Heart left ventricle (tissue), 16 donors: ENCODE results near the gene PRPSAP1. TPM values are rescaled to one million over a fixed set of nuclear protein-coding genes. Genes with fewer than 3 reads are reported as not detected.

Source experiments
- ATAC-seq, 4 donors: fragments of 200-7000 bp; cut with Tn5 transposase; one replicate each; pipeline ENCODE4 v1.9.1; 2020 to 2022; ENCODE audit warnings: moderate library complexity in 4 of 4, mild to moderate bottlenecking in 3 of 4, moderate number of reproducible peaks in 1 of 4
- DNase-seq, 5 donors: peaks; one replicate each; pipeline ENCODE4 v3.0.0-alpha.2; 2020
- H3K27ac ChIP-seq, 12 donors: fragments of 200-600 bp; sonication (generic) in 4 of 12; one replicate each; pipeline versions ENCODE4 v1.5.0 to v1.8.0; 2016 to 2022; ENCODE audit warnings: mild to moderate bottlenecking in 2 of 12
- H3K27me3 ChIP-seq, 9 donors: fragments of 200-600 bp; sonication (generic) in 2 of 9; one replicate each; pipeline versions ENCODE4 v1.5.1 to v1.8.0; 2016 to 2022; ENCODE audit warnings: mild to moderate bottlenecking in 3 of 9
- H3K36me3 ChIP-seq, 9 donors: fragments of 200-600 bp; sonication (generic) in 2 of 9; one replicate each; pipeline versions ENCODE4 v1.5.0 to v1.8.0; 2018 to 2022; ENCODE audit warnings: mild to moderate bottlenecking in 2 of 9
- H3K4me1 ChIP-seq, 12 donors: fragments of 200-600 bp; sonication (generic) in 4 of 12; one replicate each; pipeline versions ENCODE4 v1.5.0 to v1.8.0; 2016 to 2022; ENCODE audit warnings: mild to moderate bottlenecking in 3 of 12
- H3K4me3 ChIP-seq, 12 donors: fragments of 200-600 bp; sonication (generic) in 4 of 12; one replicate each; pipeline versions ENCODE4 v1.5.0 to v1.8.0; 2017 to 2022; ENCODE audit warnings: mild to moderate bottlenecking in 9 of 12, moderate library complexity in 4 of 12
- H3K9me3 ChIP-seq, 12 donors: fragments of 200-600 bp; sonication (generic) in 4 of 12; one replicate each; pipeline versions ENCODE4 v1.5.0 to v1.8.0; 2016 to 2022; ENCODE audit warnings: mild to moderate bottlenecking in 1 of 12
- CTCF ChIP-seq, 12 donors: fragments of 200-600 bp; sonication (generic) in 4 of 12; IDR thresholded peaks; one replicate each; pipeline versions ENCODE4 v1.5.0 to v1.8.0; 2018 to 2022; ENCODE audit warnings: antibody characterized with exemption in 12 of 12, mild to moderate bottlenecking in 5 of 12
- POLR2A ChIP-seq, 2 donors: fragments of 450-650 bp; IDR thresholded peaks; one replicate each; pipeline ENCODE4 v1.6.1; 2017; ENCODE audit warnings: antibody characterized with exemption in 2 of 2, mild to moderate bottlenecking in 2 of 2, moderate library complexity in 2 of 2
- WGBS, 4 donors: extraction: QIAGEN DNeasy Blood & Tissue Kit in 2 of 4; methylation state at CpG; one replicate each; pipeline versions ENCODE4 v1.1.5 to v1.1.7; 2013 to 2018; 5-methylcytosine and 5-hydroxymethylcytosine counted together
- intact Hi-C, 10 donors: fragments of 100-400 bp; cut with DNase I; formaldehyde crosslinking; loops; one replicate each; pipeline versions ENCODE4 v1.11.1 to v1.14.2; 2022
- polyA plus RNA-seq, 2 donors: library from polyadenylated mRNA; stranded (reverse); fragments of 200-250 nt; gene quantifications; one replicate each; pipeline ENCODE4 v1.2.3, GENCODE V29; 2013
- total RNA-seq, 9 donors: library from RNA; depleted of rRNA in 2 of 9; stranded (reverse); fragments of >200 nt in 2 of 9; fragmentation: NEBNext Ultra II Directional in 3 of 9; extraction: Animal tissue kit (Norgen Biotek cat#: 25700) in 3 of 9; gene quantifications; one replicate each; pipeline versions ENCODE4 v1.1.0 to v1.2.4, GENCODE V29; 2016 to 2023
- donor health status: ischemic (EF 13 %, LVEDD 7.1; RV severe dilation, severe dysfunction).
- donor health status: healthy with polysubstance abuse.
- donor health status: DM: no; HTN: yes; CAD: no.
- donor health status: DM: no; HTN: no; CAD: no.
- donor health status: ischemic (EF 25% LVEDD 6.9; RV normal size, moderate dysfunction).
- donor health status: ischemic (EF 25% LVEDD 5.7; RV mildly dilated, moderate dysfunction).
- donor health status: healthy.
- donor health status: DM: yes; HTN: yes; CAD: no.
- donor health status: ischemic (EF 35%, LVEDD 5.7; RV mildly dilated, moderate dysfunction).
- donor health status: nonischemic (EF 11% LVEDD 7.7; RV severe dilation, severe dysfunction).
- donor health status: DM: yes; HTN: yes; CAD: no.
- donor health status: PGD.
- donor health status: ischemic (EF 29% LVEDD 5.4; RV normal size, mild dysfunction).
- donor health status: nonischemic (EF 23%, LVEDD 6.1; RV moderate dilation, normal function).

Gene PRPSAP1
- total and polyA plus RNA-seq, 11 donors = 22.7 to 39.7 (median 30.9) TPM

- peaks cover 0 to 49% (median 31%) of the 10 kb centered on the region in 12 donors for H3K4me1 ChIP-seq
- peaks cover 0 to 33% (median 23%) of the 10 kb centered on the region in 9 donors for H3K36me3 ChIP-seq
- DNase-seq (no peak), ATAC-seq (no peak)
- H3K27ac ChIP-seq = no peak overlapping the region
- intact Hi-C loops = loop anchor here in 4 of 10 donors (5.0 kb wide), 2 partner anchors 35 to 80 kb away; partner anchors contain the start of genes PRPSAP1 (in 2 of the 4) and QRICH2 (in 2 of the 4)
- WGBS, 4 donors = 91 to 95% (median 95%) methylated on average over 19 to 31 of the region's 31 CpGs
- H3K4me3 ChIP-seq = no peak overlapping the region
- H3K9me3 ChIP-seq = no peaks in the 10 kb centered on the region
- H3K27me3 ChIP-seq = no peaks in the 10 kb centered on the region
- no peak for TF ChIP-seq POLR2A (IDR thresholded peaks at IDR 0.05)
- TF ChIP-seq CTCF (IDR thresholded peaks at IDR 0.05) = no peak
Measured at GRCh38 chr17:76386966-76387765, 33.5 kb upstream of the PRPSAP1 start.

GRCh38 chr17:76385892-76386786, 32.4 kb upstream of the PRPSAP1 start:
- WGBS, 4 donors = 20 to 28% (median 24%) methylated on average over 32 to 52 of the region's 52 CpGs
- TF ChIP-seq POLR2A (IDR thresholded peaks at IDR 0.05) (no peak), CTCF (IDR thresholded peaks at IDR 0.05) (peak; percentile 71 to 95 (median 88))
- ATAC-seq = peak in 3 of 4 donors; percentile 23 to 46 (median 37)
- peak; percentile 81 to 91 (median 83) for DNase-seq
- Histone ChIP-seq H3K27ac (peak overlapping the region in 9 of 12 donors; percentile 21 to 95 (median 84)), H3K9me3 (no peaks in the 10 kb centered on the region), H3K27me3 (no peaks in the 10 kb centered on the region), H3K36me3 (peaks cover 0 to 22% (median 14%) of the 10 kb centered on the region in 9 donors), H3K4me3 (peak overlapping the region in 11 of 12 donors; percentile 58 to 76 (median 66)), H3K4me1 (peaks cover 0 to 50% (median 32%) of the 10 kb centered on the region in 12 donors)
- intact Hi-C loops = loop anchor here in 4 of 10 donors (5.0 kb wide), 2 partner anchors 34 to 79 kb away; partner anchors contain the start of genes PRPSAP1 (in 2 of the 4) and QRICH2 (in 2 of the 4)

- peak overlapping the region; percentile 47 to 76 (median 66) for H3K4me3 ChIP-seq
- peak overlapping the region; percentile 7 to 95 (median 84) for H3K27ac ChIP-seq
- H3K9me3 ChIP-seq = no peaks in the 10 kb centered on the region
- DNase-seq = peak; percentile 51 to 79 (median 59)
- peaks cover 0 to 13% (median 5%) of the 10 kb centered on the region in 9 donors for H3K36me3 ChIP-seq
- H3K27me3 ChIP-seq = no peaks in the 10 kb centered on the region
- ATAC-seq = peak in 3 of 4 donors; percentile 2 to 43 (median 5)
- no peak for TF ChIP-seq POLR2A (IDR thresholded peaks at IDR 0.05)
- TF ChIP-seq CTCF (IDR thresholded peaks at IDR 0.05) = no peak
- intact Hi-C loops = loop anchor here in 4 of 10 donors (5.0 kb wide), 2 partner anchors 33 to 78 kb away; partner anchors contain the start of genes PRPSAP1 (in 2 of the 4) and QRICH2 (in 2 of the 4)
- WGBS, 4 donors = 1 to 2% (median 1%) methylated on average over 22 to 74 of the region's 74 CpGs
- peaks cover 0 to 50% (median 32%) of the 10 kb centered on the region in 12 donors for H3K4me1 ChIP-seq
Measured at GRCh38 chr17:76384987-76385891, 31.5 kb upstream of the PRPSAP1 start.
